Esophagus squamous epithelium (tissue), 4 donors: Measurements from ENCODE around the gene WNT16.

Source experiments
- CTCF ChIP-seq, 6 experiments: fragments of 450-650 bp in 4 of 6; fragments of 200-600 bp in 2 of 6; sonication (generic) in 2 of 6; IDR thresholded peaks; one replicate each; pipeline ENCODE4 v1.5.1; 2016 to 2019; ENCODE audit warnings: antibody characterized with exemption in 6 of 6, mild to moderate bottlenecking in 4 of 6, moderate library complexity in 4 of 6
- POLR2A ChIP-seq, 4 donors: fragments of 450-650 bp; IDR thresholded peaks; one replicate each; pipeline ENCODE4 v1.6.1; 2017; ENCODE audit warnings: antibody characterized with exemption in 4 of 4, mild to moderate bottlenecking in 4 of 4, moderate library complexity in 3 of 4

GRCh38 chr7:121313220-121313792, 15.5 kb upstream of the WNT16 start:
- TF ChIP-seq POLR2A (IDR thresholded peaks at IDR 0.05) = no peak
- TF ChIP-seq CTCF (IDR thresholded peaks at IDR 0.05) = no peak
